ENCODE results near the gene KRTAP16-1. TPM values are rescaled to one million over a fixed set of nuclear protein-coding genes. Genes with fewer than 3 reads are reported as not detected.
A peak's percentile ranks its signal among the peaks of the same experiment; 100 is the strongest.
"Not testable (repeated sequence)": the region's sequence is repeated elsewhere in the genome, so short reads cannot be mapped to it uniquely, and the experiment has no call there.

The KRTAP16-1 gene, protein sequence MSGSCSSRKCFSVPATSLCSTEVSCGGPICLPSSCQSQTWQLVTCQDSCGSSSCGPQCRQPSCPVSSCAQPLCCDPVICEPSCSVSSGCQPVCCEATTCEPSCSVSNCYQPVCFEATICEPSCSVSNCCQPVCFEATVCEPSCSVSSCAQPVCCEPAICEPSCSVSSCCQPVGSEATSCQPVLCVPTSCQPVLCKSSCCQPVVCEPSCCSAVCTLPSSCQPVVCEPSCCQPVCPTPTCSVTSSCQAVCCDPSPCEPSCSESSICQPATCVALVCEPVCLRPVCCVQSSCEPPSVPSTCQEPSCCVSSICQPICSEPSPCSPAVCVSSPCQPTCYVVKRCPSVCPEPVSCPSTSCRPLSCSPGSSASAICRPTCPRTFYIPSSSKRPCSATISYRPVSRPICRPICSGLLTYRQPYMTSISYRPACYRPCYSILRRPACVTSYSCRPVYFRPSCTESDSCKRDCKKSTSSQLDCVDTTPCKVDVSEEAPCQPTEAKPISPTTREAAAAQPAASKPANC
- total RNA-seq, result not detected
- long read RNA-seq, donor 1, result 0 reads
- long read RNA-seq, donor 2, result 0 reads

DNA sequence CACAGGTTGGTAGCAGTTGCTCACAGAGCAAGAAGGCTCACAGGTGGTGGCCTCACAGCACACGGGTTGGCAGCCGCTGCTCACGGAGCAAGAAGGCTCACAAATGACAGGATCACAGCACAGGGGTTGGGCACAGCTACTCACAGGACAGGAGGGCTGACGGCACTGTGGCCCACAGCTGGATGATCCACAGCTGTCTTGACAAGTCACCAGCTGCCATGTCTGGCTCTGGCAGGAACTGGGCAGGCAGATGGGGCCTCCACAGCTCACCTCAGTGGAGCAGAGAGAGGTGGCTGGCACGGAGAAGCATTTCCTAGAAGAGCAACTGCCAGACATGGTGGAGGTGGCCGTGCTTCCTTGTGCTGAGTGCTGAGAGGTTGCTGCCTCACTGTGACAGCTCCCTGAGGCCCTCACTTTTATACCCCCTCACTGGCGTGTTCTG lies at the start of gene KRTAP16-1:
TSS of gene KRTAP16-1 (minus strand) at position 392 of the 442 bp plus-strand sequence. CDS start at position 336, 56 bp downstream.
- H3K4me1 ChIP-seq (ENCODE audit: low read depth), result no peaks in the 10 kb centered on the region
- peak; percentile 42 for ATAC-seq
- H3K4me3 ChIP-seq, result no peak within 1 kb of the TSS
- intact Hi-C loops (cut with DNase I, micrococcal nuclease), result no loop called here
- peak in 1 of 3 donors; percentile 54 for DNase-seq
- TF ChIP-seq, protein P1, sequence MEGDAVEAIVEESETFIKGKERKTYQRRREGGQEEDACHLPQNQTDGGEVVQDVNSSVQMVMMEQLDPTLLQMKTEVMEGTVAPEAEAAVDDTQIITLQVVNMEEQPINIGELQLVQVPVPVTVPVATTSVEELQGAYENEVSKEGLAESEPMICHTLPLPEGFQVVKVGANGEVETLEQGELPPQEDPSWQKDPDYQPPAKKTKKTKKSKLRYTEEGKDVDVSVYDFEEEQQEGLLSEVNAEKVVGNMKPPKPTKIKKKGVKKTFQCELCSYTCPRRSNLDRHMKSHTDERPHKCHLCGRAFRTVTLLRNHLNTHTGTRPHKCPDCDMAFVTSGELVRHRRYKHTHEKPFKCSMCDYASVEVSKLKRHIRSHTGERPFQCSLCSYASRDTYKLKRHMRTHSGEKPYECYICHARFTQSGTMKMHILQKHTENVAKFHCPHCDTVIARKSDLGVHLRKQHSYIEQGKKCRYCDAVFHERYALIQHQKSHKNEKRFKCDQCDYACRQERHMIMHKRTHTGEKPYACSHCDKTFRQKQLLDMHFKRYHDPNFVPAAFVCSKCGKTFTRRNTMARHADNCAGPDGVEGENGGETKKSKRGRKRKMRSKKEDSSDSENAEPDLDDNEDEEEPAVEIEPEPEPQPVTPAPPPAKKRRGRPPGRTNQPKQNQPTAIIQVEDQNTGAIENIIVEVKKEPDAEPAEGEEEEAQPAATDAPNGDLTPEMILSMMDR (IDR thresholded peaks at IDR 0.05), result no peak
- H3K9me3 ChIP-seq, result no peaks in the 10 kb centered on the region
- no peaks in the 10 kb centered on the region for H3K36me3 ChIP-seq (ENCODE audit: low read depth)

DNA sequence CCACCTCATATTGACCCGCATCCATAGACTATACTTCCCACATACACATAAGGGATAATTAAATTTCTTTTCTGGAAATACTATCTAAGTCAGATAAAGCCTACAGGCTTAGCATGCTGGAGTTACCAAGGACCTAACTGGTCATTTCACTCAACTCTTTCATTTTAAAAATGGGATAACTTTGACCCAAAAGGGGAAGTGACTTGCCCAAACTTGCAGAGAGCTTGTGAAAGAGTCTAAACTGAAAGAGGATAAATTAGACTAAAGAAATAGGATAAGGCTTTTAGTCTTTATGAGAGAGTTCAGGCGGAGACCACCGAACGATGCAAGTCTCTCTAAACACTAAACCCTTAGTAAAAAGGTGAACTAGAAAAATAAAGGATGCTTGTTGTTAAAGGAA lies 45.4 kb upstream of the KRTAP16-1 start:
- no peak overlapping the region for H3K4me3 ChIP-seq
- no peaks in the 10 kb centered on the region for H3K9me3 ChIP-seq
- TF ChIP-seq, protein P1 (IDR thresholded peaks at IDR 0.05), result no peak
- no peak for DNase-seq
- no peaks in the 10 kb centered on the region for H3K36me3 ChIP-seq (ENCODE audit: low read depth)
- no peak for ATAC-seq
- no peaks in the 10 kb centered on the region for H3K4me1 ChIP-seq (ENCODE audit: low read depth)
- intact Hi-C loops (cut with DNase I, micrococcal nuclease), result no loop called here

DNA sequence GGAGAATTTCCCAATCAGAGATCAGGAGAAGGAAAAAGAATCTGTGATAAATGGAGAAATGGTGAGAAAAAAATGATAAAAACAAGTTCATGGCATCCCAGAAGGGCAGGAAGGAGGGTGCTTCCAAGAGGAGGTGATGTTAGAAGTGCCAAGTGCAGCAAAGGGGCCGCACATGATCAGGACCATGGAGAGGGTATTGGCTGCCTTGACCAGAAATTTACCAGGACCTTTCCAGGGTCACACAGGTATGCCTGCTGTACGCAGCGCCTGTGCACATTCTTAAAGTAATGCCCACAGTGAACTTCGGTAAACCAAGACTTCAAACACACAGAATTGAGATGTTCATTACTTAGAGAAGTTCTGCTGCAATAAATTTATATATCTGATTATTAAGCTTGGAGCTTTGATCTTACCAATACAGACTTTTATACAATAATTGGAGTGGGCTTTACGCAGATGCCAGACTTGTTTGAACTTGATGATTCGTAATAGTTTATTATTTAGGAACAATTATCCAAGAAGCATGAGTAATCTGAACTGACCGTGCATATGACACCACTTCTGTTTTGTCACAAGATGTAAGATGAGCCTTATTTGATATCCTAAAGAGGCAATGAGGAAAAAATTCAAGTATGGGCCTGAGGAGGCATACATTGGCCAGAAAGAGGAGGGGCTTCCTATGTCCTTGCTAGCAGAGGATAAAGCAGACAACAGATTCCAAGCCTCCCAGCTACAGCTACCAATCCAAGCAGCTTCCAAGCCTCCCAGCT lies 43.7 kb upstream of the KRTAP16-1 start:
- Histone ChIP-seq H3K9me3 (no peaks in the 10 kb centered on the region), H3K36me3 (ENCODE audit: low read depth) (no peaks in the 10 kb centered on the region), H3K4me1 (ENCODE audit: low read depth) (no peaks in the 10 kb centered on the region), H3K4me3 (no peak overlapping the region)
- ATAC-seq (no peak), DNase-seq (no peak)
- TF ChIP-seq, protein P1 (IDR thresholded peaks at IDR 0.05), result no peak
- intact Hi-C loops (cut with DNase I, micrococcal nuclease), result no loop called here

DNA sequence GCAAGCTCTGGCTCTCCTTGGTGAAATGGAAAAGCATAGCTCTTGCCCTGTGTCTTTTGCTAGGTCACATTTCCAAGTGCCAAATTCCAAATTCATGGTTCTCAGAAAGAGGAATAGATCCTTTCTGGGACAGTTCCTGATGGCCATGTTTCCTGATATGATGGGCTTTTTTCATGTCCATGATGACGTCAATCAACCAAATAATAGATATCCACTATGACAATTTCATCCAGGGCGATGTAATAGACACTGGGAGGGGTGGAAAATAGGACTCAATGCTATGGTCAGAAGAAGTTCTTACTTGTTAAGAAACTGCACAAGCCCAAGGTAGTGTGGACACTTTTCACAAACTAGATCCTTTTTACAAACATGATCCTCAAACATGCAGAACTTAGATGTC lies 42.1 kb upstream of the KRTAP16-1 start:
- Histone ChIP-seq H3K4me1 (ENCODE audit: low read depth) (no peaks in the 10 kb centered on the region), H3K36me3 (ENCODE audit: low read depth) (no peaks in the 10 kb centered on the region), H3K4me3 (no peak overlapping the region), H3K9me3 (no peaks in the 10 kb centered on the region)
- DNase-seq, result no peak
- intact Hi-C loops (cut with DNase I, micrococcal nuclease), result no loop called here
- no peak for ATAC-seq
- TF ChIP-seq, protein P1 (IDR thresholded peaks at IDR 0.05), result no peak

DNA sequence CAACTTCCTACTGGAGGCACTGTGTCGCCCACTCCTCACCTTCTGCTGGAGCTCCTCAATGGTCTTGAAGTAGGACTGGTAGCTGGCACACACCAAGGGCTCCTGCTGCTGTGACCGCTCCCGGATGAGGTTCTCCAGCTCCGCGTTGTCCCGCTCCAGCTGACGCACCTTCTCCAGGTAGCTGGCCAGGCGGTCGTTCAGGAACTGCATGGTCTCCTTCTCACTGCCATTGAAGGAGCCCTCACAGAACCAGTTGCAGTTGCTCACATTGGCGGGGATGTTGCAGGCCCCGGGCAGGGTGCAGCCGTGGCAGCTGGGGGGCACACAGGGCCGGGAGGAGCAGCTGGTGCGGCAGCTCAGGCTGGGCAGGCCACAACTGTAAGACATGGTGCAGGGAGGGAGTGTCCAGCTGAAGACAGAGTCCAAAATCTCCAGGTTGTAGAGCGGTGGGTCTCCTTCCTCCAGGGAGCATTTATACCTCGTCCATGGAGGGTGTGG lies 41.3 kb upstream of the KRTAP16-1 start, which contains the start of gene KRT33A:
TSS of gene KRT33A (minus strand) at position 448 of the 498 bp plus-strand sequence. CDS start at position 387, 61 bp downstream.
- H3K9me3 ChIP-seq; ATAC-seq; H3K4me1 ChIP-seq (ENCODE audit: low read depth); H3K4me3 ChIP-seq; intact Hi-C loops (cut with DNase I, micrococcal nuclease); DNase-seq; H3K36me3 ChIP-seq (ENCODE audit: low read depth): not testable (repeated sequence)

Measured in mucosa of descending colon (tissue), 3 donors.